ENCODE results near the gene ITGA4.

DNA sequence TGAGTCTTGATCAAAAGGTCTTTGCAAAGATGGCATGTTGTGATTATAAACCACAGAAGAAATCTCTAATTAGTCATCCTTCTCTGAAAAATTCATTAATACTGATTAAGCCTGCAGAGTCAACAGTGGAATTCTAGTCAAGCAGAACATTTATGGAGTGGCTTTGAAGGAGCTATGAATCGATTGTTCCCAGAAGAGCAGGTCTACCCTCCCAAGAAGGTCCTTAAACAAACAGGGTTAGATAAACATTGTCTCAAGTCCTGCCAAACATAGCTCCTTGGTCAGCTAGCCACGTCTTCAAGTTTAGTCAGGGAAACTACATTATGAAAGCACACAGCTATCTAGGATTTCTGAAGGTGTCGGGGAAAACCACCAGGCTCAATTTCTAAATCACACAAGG, 88.9 kb downstream of the ITGA4 start:
- TF ChIP-seq, protein P1, sequence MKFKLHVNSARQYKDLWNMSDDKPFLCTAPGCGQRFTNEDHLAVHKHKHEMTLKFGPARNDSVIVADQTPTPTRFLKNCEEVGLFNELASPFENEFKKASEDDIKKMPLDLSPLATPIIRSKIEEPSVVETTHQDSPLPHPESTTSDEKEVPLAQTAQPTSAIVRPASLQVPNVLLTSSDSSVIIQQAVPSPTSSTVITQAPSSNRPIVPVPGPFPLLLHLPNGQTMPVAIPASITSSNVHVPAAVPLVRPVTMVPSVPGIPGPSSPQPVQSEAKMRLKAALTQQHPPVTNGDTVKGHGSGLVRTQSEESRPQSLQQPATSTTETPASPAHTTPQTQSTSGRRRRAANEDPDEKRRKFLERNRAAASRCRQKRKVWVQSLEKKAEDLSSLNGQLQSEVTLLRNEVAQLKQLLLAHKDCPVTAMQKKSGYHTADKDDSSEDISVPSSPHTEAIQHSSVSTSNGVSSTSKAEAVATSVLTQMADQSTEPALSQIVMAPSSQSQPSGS (CRISPR knock-in tag; IDR thresholded peaks at IDR 0.05; ENCODE audit: borderline replicate concordance, low read depth): no peak
- TF ChIP-seq, protein P2, sequence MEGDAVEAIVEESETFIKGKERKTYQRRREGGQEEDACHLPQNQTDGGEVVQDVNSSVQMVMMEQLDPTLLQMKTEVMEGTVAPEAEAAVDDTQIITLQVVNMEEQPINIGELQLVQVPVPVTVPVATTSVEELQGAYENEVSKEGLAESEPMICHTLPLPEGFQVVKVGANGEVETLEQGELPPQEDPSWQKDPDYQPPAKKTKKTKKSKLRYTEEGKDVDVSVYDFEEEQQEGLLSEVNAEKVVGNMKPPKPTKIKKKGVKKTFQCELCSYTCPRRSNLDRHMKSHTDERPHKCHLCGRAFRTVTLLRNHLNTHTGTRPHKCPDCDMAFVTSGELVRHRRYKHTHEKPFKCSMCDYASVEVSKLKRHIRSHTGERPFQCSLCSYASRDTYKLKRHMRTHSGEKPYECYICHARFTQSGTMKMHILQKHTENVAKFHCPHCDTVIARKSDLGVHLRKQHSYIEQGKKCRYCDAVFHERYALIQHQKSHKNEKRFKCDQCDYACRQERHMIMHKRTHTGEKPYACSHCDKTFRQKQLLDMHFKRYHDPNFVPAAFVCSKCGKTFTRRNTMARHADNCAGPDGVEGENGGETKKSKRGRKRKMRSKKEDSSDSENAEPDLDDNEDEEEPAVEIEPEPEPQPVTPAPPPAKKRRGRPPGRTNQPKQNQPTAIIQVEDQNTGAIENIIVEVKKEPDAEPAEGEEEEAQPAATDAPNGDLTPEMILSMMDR (IDR thresholded peaks at IDR 0.05): no peak
- TF ChIP-seq, protein P3, sequence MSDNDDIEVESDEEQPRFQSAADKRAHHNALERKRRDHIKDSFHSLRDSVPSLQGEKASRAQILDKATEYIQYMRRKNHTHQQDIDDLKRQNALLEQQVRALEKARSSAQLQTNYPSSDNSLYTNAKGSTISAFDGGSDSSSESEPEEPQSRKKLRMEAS (CRISPR knock-in tag; IDR thresholded peaks at IDR 0.05): no peak
- TF ChIP-seq NFATC4 (CRISPR knock-in tag; IDR thresholded peaks at IDR 0.05) (no peak), ZNF671 (CRISPR knock-in tag; IDR thresholded peaks at IDR 0.05) (no peak), KAT7 (CRISPR knock-in tag; IDR thresholded peaks at IDR 0.05; ENCODE audit: borderline replicate concordance) (no peak), FOXK1 (CRISPR knock-in tag; IDR thresholded peaks at IDR 0.05) (no peak), HMGXB4 (CRISPR knock-in tag; IDR thresholded peaks at IDR 0.05) (no peak), CBFB (CRISPR knock-in tag; IDR thresholded peaks at IDR 0.05; ENCODE audit: low read depth) (no peak), TCF7 (CRISPR knock-in tag; IDR thresholded peaks at IDR 0.05; ENCODE audit: low read depth) (no peak), FOXP1 (CRISPR knock-in tag; IDR thresholded peaks at IDR 0.05; ENCODE audit: borderline replicate concordance) (no peak), USF2 (CRISPR knock-in tag; IDR thresholded peaks at IDR 0.05) (no peak), ZNF281 (CRISPR knock-in tag; IDR thresholded peaks at IDR 0.05) (no peak)
- TF ChIP-seq, protein P4, sequence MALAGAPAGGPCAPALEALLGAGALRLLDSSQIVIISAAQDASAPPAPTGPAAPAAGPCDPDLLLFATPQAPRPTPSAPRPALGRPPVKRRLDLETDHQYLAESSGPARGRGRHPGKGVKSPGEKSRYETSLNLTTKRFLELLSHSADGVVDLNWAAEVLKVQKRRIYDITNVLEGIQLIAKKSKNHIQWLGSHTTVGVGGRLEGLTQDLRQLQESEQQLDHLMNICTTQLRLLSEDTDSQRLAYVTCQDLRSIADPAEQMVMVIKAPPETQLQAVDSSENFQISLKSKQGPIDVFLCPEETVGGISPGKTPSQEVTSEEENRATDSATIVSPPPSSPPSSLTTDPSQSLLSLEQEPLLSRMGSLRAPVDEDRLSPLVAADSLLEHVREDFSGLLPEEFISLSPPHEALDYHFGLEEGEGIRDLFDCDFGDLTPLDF (CRISPR knock-in tag; IDR thresholded peaks at IDR 0.05): no peak
